Naive thymus-derived CD4-positive, alpha-beta T cell (primary cell): Measurements from ENCODE around the gene PPP1R7. TPM values are rescaled to one million over a fixed set of nuclear protein-coding genes. Genes with fewer than 3 reads are reported as not detected.

Experiments
- ATAC-seq: fragments of 150-1000 bp; cut with Tn5 transposase; 2 replicates; pipeline ENCODE4 v1.10.0; 2021; ENCODE audit warnings: mild to moderate bottlenecking, moderate library complexity
- CTCF ChIA-PET: fragments of 350-600 bp; sonication (Branson Sonifier 250); formaldehyde crosslinking; loops from one replicate; lab custom pipeline; 2021; ENCODE audit warnings: antibody characterized with exemption; lab: Charles Lee
- POLR2A ChIA-PET: fragments of 350-600 bp; sonication (Branson Sonifier 250); formaldehyde crosslinking; loops from one replicate; lab custom pipeline; 2021; ENCODE audit warnings: antibody characterized with exemption, inconsistent platforms; lab: Charles Lee
- DNase-seq, 9 donors: peaks; one replicate each; pipeline versions ENCODE4 v3.0.0 to v3.0.0-alpha.2; 2020 to 2022; ENCODE audit warnings: mixed read lengths in 1 of 9
- H3K27ac ChIP-seq: one replicate; pipeline ENCODE4 v1.7.0; 2013; ENCODE audit warnings: mild to moderate bottlenecking, low read depth, low read length, moderate library complexity
- H3K27me3 ChIP-seq, 2 donors: one replicate each; pipeline ENCODE4 v1.7.0; 2013; ENCODE audit warnings: low read length in 2 of 2, mild to moderate bottlenecking in 2 of 2, moderate library complexity in 2 of 2; ENCODE audit not compliant: control insufficient read depth in 2 of 2, insufficient read depth in 2 of 2
- H3K36me3 ChIP-seq, 3 experiments: 1 replicate in 2 of 3; 2 replicates in 1 of 3; pipeline ENCODE4 v1.7.0; 2013; ENCODE audit warnings: low read length in 3 of 3, mild to moderate bottlenecking in 3 of 3, moderate library complexity in 1 of 3; ENCODE audit not compliant: insufficient read depth in 3 of 3, control insufficient read depth in 2 of 3
- H3K4me1 ChIP-seq, 2 donors: one replicate each; pipeline ENCODE4 v1.7.0; 2013; ENCODE audit warnings: low read length in 2 of 2, mild to moderate bottlenecking in 2 of 2, moderate library complexity in 1 of 2; ENCODE audit not compliant: control insufficient read depth in 2 of 2, insufficient read depth in 2 of 2
- H3K4me3 ChIP-seq: 2 replicates; pipeline ENCODE4 v1.7.0; 2013; ENCODE audit warnings: mild to moderate bottlenecking, low read length
- H3K9me3 ChIP-seq, 3 experiments: 1 replicate in 2 of 3; 2 replicates in 1 of 3; pipeline ENCODE4 v1.7.0; 2013; ENCODE audit warnings: low read length in 3 of 3; ENCODE audit not compliant: control insufficient read depth in 2 of 3
- H3K27ac Mint-ChIP-seq, 9 donors: one replicate each; pipeline ENCODE4 v1.8.0; 2020 to 2022; ENCODE audit warnings: mixed read lengths in 9 of 9, mild to moderate bottlenecking in 8 of 9, moderate library complexity in 5 of 9, inconsistent platforms in 2 of 9
- H3K27me3 Mint-ChIP-seq, 5 donors: one replicate each; pipeline ENCODE4 v1.8.0; 2021 to 2022; ENCODE audit warnings: mixed read lengths in 5 of 5, mild to moderate bottlenecking in 1 of 5
- H3K36me3 Mint-ChIP-seq, 5 donors: one replicate each; pipeline ENCODE4 v1.8.0; 2020 to 2022; ENCODE audit warnings: mixed read lengths in 5 of 5, mild to moderate bottlenecking in 3 of 5, inconsistent platforms in 1 of 5
- H3K4me1 Mint-ChIP-seq, 7 donors: one replicate each; pipeline ENCODE4 v1.8.0; 2020 to 2022; ENCODE audit warnings: mixed read lengths in 7 of 7, mild to moderate bottlenecking in 3 of 7, inconsistent platforms in 1 of 7
- H3K4me3 Mint-ChIP-seq, 10 donors: one replicate each; pipeline ENCODE4 v1.8.0; 2020 to 2022; ENCODE audit warnings: mild to moderate bottlenecking in 10 of 10, mixed read lengths in 10 of 10, moderate library complexity in 6 of 10, inconsistent platforms in 2 of 10
- H3K9me3 Mint-ChIP-seq, 11 donors: one replicate each; pipeline ENCODE4 v1.8.0; 2020 to 2022; ENCODE audit warnings: mixed read lengths in 11 of 11, mild to moderate bottlenecking in 4 of 11, inconsistent platforms in 1 of 11, moderate library complexity in 1 of 11
- intact Hi-C, 2 donors: fragments of 100-400 bp; cut with micrococcal nuclease; formaldehyde crosslinking; loops; one replicate each; pipeline ENCODE4 v1.15.1; 2023
- polyA plus RNA-seq, 2 donors: library from polyadenylated mRNA; unstranded; fragments of 300-500 nt; fragmentation: Illumina TruSeq; gene quantifications; one replicate each; pipeline ENCODE4 v1.2.3, GENCODE V29; 2021
- total RNA-seq, 6 experiments: library from RNA in 5 of 6; stranded (reverse) in 5 of 6; gene quantifications; 1 replicate in 5 of 6; 2 replicates in 1 of 6; pipeline ENCODE4 v1.2.3 and lab custom pipeline; 2021 to 2026

PPP1R7 gene
- total and polyA plus RNA-seq, 7 experiments from 2014 or later = 39.2 to 122 (median 59.0) TPM

GRCh38 chr2:241223211-241224017, 73.1 kb downstream of the PPP1R7 start:
- no peaks in the 10 kb centered on the region for H3K27me3 ChIP-seq
- no peak overlapping the region for H3K4me3 ChIP-seq
- Mint-ChIP-seq H3K27me3 (peaks cover 0 to 10% (median 0%) of the 10 kb centered on the region in 5 donors), H3K27ac (peak overlapping the region in 1 of 9 donors; percentile 25), H3K9me3 (peaks cover 0 to 5% (median 0%) of the 10 kb centered on the region in 11 donors), H3K4me3 (no peak overlapping the region), H3K36me3 (peaks cover 0 to 19% (median 8%) of the 10 kb centered on the region in 5 donors), H3K4me1 (peaks cover 10 to 19% (median 13%) of the 10 kb centered on the region in 7 donors)
- H3K4me1 ChIP-seq = peaks cover 0 to 6% of the 10 kb centered on the region in 2 donors
- ATAC-seq (peak; percentile 23), DNase-seq (no peak)
- ChIA-PET POLR2A (no interaction called here), CTCF (no interaction called here)
- intact Hi-C loops = no loop called here
- peaks cover 0 to 18% (median 0%) of the 10 kb centered on the region in 3 experiments for H3K36me3 ChIP-seq
- no peak overlapping the region for H3K27ac ChIP-seq
- no peaks in the 10 kb centered on the region for H3K9me3 ChIP-seq

- ATAC-seq (peak; percentile 6), DNase-seq (no peak)
- H3K36me3 Mint-ChIP-seq = peaks cover 0 to 24% (median 11%) of the 10 kb centered on the region in 5 donors
- peaks cover 0 to 5% (median 0%) of the 10 kb centered on the region in 11 donors for H3K9me3 Mint-ChIP-seq
- POLR2A ChIA-PET = no interaction called here
- H3K27me3 Mint-ChIP-seq = peaks cover 0 to 5% (median 0%) of the 10 kb centered on the region in 5 donors
- Histone ChIP-seq H3K36me3 (peaks cover 0 to 27% (median 2%) of the 10 kb centered on the region in 3 experiments), H3K27me3 (no peaks in the 10 kb centered on the region), H3K4me3 (no peak overlapping the region), H3K4me1 (peaks cover 0 to under 1% of the 10 kb centered on the region in 2 donors), H3K27ac (no peak overlapping the region), H3K9me3 (no peaks in the 10 kb centered on the region)
- CTCF ChIA-PET = no interaction called here
- H3K27ac Mint-ChIP-seq = peak overlapping the region in 1 of 9 donors; percentile 32
- intact Hi-C loops = no loop called here
- H3K4me3 Mint-ChIP-seq = no peak overlapping the region
- H3K4me1 Mint-ChIP-seq = peaks cover 2 to 11% (median 5%) of the 10 kb centered on the region in 7 donors
Measured at GRCh38 chr2:241224018-241224850, 74.0 kb downstream of the PPP1R7 start.

GRCh38 chr2:241224851-241225438, 74.7 kb downstream of the PPP1R7 start:
- ATAC-seq (no peak), DNase-seq (no peak)
- no peaks in the 10 kb centered on the region for H3K9me3 ChIP-seq
- H3K27ac Mint-ChIP-seq = peak overlapping the region in 2 of 9 donors; percentile 32 to 35
- peaks cover 0 to 3% (median 0%) of the 10 kb centered on the region in 5 donors for H3K27me3 Mint-ChIP-seq
- CTCF ChIA-PET = no interaction called here
- no peaks in the 10 kb centered on the region for H3K4me1 ChIP-seq
- H3K9me3 Mint-ChIP-seq = peaks cover 0 to 5% (median 0%) of the 10 kb centered on the region in 11 donors
- POLR2A ChIA-PET = interaction anchor here (0.6 kb wide), 1 partner anchor 17 kb away, joined by 3 read pairs; no protein-coding TSS in a partner anchor
- no peak overlapping the region for H3K27ac ChIP-seq
- H3K36me3 Mint-ChIP-seq = peaks cover 0 to 27% (median 12%) of the 10 kb centered on the region in 5 donors
- H3K36me3 ChIP-seq = peaks cover 0 to 32% (median 5%) of the 10 kb centered on the region in 3 experiments
- intact Hi-C loops = no loop called here
- H3K4me1 Mint-ChIP-seq = peaks cover 0 to 8% (median 3%) of the 10 kb centered on the region in 7 donors
- no peaks in the 10 kb centered on the region for H3K27me3 ChIP-seq
- no peak overlapping the region for H3K4me3 ChIP-seq
- no peak overlapping the region for H3K4me3 Mint-ChIP-seq

DNA sequence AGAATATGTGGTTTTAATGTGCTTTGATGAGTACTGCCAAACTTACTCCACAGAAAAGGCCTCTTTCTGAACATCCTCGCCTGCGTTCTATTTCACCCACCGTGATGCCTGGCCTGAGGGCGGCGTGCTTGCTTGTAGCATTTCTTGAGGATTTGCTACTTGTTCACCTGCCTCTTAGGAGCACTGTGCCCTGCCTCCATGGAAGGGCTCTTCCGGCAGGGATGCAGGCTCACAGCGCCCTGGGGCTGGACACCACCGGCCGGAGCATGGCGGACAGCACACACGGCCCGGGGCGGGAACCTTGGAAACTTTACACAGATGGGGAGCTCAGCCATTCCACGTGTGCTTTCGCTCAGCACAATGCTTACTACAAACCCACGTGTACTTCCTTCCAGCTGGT, 75.3 kb downstream of the PPP1R7 start:
- Histone ChIP-seq H3K4me1 (no peaks in the 10 kb centered on the region), H3K4me3 (no peak overlapping the region), H3K36me3 (peaks cover 0 to 38% (median 9%) of the 10 kb centered on the region in 3 experiments), H3K27ac (no peak overlapping the region), H3K27me3 (no peaks in the 10 kb centered on the region), H3K9me3 (no peaks in the 10 kb centered on the region)
- H3K27me3 Mint-ChIP-seq = no peaks in the 10 kb centered on the region
- H3K27ac Mint-ChIP-seq = no peak overlapping the region
- peaks cover 0 to 32% (median 12%) of the 10 kb centered on the region in 5 donors for H3K36me3 Mint-ChIP-seq
- H3K4me1 Mint-ChIP-seq = peaks cover 0 to 8% (median 3%) of the 10 kb centered on the region in 7 donors
- intact Hi-C loops = no loop called here
- CTCF ChIA-PET = interaction anchor here (1.1 kb wide), 1 partner anchor 274 kb away, joined by 3 read pairs; no protein-coding TSS in a partner anchor
- ATAC-seq (no peak), DNase-seq (no peak)
- H3K4me3 Mint-ChIP-seq = no peak overlapping the region
- POLR2A ChIA-PET = interaction anchor here (0.6 kb wide), 1 partner anchor 16 kb away, joined by 3 read pairs; no protein-coding TSS in a partner anchor
- H3K9me3 Mint-ChIP-seq = peaks cover 0 to 5% (median 0%) of the 10 kb centered on the region in 11 donors

GRCh38 chr2:241225983-241226382, 75.7 kb downstream of the PPP1R7 start:
- H3K9me3 ChIP-seq = no peaks in the 10 kb centered on the region
- Mint-ChIP-seq H3K4me1 (peaks cover 0 to 8% (median 3%) of the 10 kb centered on the region in 7 donors), H3K4me3 (no peak overlapping the region), H3K9me3 (peaks cover 0 to 5% (median 0%) of the 10 kb centered on the region in 11 donors), H3K36me3 (peaks cover 0 to 35% (median 12%) of the 10 kb centered on the region in 5 donors), H3K27ac (no peak overlapping the region), H3K27me3 (no peaks in the 10 kb centered on the region)
- no peaks in the 10 kb centered on the region for H3K4me1 ChIP-seq
- no peak overlapping the region for H3K4me3 ChIP-seq
- intact Hi-C loops = no loop called here
- ChIA-PET CTCF (interaction anchor here (1.1 kb wide), 1 partner anchor 274 kb away, joined by 3 read pairs; no protein-coding TSS in a partner anchor), POLR2A (no interaction called here)
- peaks cover 0 to 42% (median 9%) of the 10 kb centered on the region in 3 experiments for H3K36me3 ChIP-seq
- DNase-seq (no peak), ATAC-seq (no peak)
- H3K27ac ChIP-seq = no peak overlapping the region
- H3K27me3 ChIP-seq = no peaks in the 10 kb centered on the region
